RWPE1 (cell line): ENCODE data around the gene GABRB3.

Source experiments
- CTCF ChIA-PET: fragments of 350-600 bp; sonication (Branson Sonifier 250); formaldehyde crosslinking; extraction: SDS; loops from one replicate; lab custom pipeline; 2021; lab: Yijun Ruan, JAX
- POLR2A ChIA-PET: fragments of 400-600 bp; formaldehyde crosslinking; extraction: SDS; loops from one replicate; lab custom pipeline; 2020; ENCODE audit warnings: antibody characterized with exemption; ENCODE audit not compliant: low non-redundant PET; lab: Yijun Ruan, JAX
- DNase-seq: peaks from one replicate; pipeline ENCODE4 v3.0.0; 2012; ENCODE audit warnings: low spot score
- H3K27ac ChIP-seq: fragments of 450-650 bp; 2 replicates; pipeline ENCODE4 v1.5.1; 2017
- CTCF ChIP-seq: fragments of 450-650 bp; conservative IDR thresholded peaks from 2 replicates; pipeline ENCODE4 v1.5.1; 2017; ENCODE audit warnings: low read depth, mild to moderate bottlenecking

Gene GABRB3

GRCh38 chr15:26661748-26662147, 111.1 kb downstream of the GABRB3 start:
- no peak overlapping the region for H3K27ac ChIP-seq
- TF ChIP-seq CTCF: no peak
- POLR2A ChIA-PET: no interaction called here
- CTCF ChIA-PET: no interaction called here
- no peak for DNase-seq

DNA sequence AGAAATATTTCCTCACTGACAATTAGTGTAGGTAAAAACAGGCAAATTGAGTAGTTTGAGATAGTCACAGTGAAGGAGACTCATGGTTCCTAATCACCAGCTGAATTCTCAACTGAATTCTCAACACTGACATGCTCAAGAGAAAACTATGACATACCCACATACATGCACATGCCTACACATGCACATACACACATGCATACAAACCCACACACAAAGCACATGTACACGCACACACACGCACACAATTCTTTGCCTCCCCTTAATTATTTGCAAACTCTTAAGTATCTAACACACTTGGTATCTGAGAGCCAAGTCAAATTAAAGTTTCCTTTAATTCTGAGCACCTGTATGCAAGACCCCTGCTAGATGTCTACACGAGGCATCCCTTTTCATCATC, 111.8 kb downstream of the GABRB3 start:
- POLR2A ChIA-PET: no interaction called here
- DNase-seq: no peak
- CTCF ChIA-PET: no interaction called here
- TF ChIP-seq CTCF: no peak
- H3K27ac ChIP-seq: no peak overlapping the region

DNA sequence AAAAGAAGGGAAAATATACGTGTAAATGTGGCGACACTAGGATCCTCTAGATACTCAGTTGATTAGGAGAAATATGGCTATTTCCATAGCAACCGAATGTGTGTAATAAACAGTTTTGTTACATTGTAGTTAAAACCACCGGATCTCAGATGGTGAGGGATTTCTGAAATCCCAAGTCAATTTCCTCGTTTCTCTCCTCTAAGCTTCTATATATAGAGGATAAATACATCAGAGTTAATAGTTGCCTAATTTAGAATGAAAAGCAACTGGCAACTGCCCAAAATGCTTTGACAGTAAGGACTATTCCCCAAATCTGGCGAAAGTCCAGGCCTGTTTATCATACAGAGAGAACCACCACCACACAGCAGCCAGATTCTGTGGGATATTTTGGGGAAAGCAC, 112.6 kb downstream of the GABRB3 start:
- TF ChIP-seq CTCF: no peak
- no peak for DNase-seq
- ChIA-PET POLR2A (no interaction called here), CTCF (no interaction called here)
- H3K27ac ChIP-seq: no peak overlapping the region

DNA sequence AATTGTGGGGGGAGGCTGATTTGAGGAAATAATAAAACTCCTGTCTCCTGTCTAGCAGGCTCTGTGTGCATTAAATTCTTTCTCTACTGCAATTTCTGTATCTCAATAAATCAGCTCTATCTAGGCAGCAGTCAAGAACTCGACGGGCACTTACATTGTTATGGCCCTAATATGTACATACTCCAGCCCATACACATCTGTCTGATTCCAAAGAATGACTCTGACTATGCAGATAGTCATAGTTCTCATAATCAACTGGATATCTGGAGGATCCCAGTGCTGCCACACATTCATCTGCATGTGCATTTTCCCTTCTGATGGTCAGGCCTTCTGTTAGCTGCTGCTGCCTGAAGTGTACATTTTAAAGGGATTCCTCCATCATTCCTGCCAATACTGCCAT, 114.6 kb downstream of the GABRB3 start:
- no peak for TF ChIP-seq CTCF
- CTCF ChIA-PET: no interaction called here
- POLR2A ChIA-PET: no interaction called here
- H3K27ac ChIP-seq: no peak overlapping the region
- no peak for DNase-seq

GRCh38 chr15:26656080-26656479, 116.8 kb downstream of the GABRB3 start:
- CTCF ChIA-PET: no interaction called here
- POLR2A ChIA-PET: no interaction called here
- TF ChIP-seq CTCF: no peak
- DNase-seq: no peak
- no peak overlapping the region for H3K27ac ChIP-seq

DNA sequence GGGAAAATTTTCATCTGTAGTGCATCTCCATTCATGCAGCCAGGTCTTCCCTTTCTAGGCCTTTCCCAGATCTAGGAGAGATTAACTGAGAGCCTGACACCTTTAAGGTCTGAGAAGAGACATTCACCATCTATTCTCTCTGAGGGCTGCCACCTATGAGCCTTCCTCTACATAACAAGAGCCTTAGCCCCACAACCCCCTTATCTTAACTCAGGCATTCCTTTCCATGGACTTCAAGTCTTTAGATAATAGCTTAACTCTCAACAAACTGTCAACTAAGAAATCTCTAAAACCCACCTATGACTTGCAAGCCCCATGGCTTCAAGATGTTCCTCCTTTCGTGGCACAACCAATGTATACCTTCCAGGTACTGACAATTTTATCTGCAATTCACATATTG, 121.0 kb downstream of the GABRB3 start:
- POLR2A ChIA-PET: no interaction called here
- H3K27ac ChIP-seq: no peak overlapping the region
- TF ChIP-seq CTCF: no peak
- CTCF ChIA-PET: no interaction called here
- no peak for DNase-seq

- DNase-seq: no peak
- no peak for TF ChIP-seq CTCF
- POLR2A ChIA-PET: no interaction called here
- CTCF ChIA-PET: interaction anchor here (0.5 kb wide), 1 partner anchor 51 kb away, joined by 3 read pairs; no protein-coding TSS in a partner anchor
- no peak overlapping the region for H3K27ac ChIP-seq
These were observed 124.2 kb downstream of the GABRB3 start for GRCh38 chr15:26648676-26649075.
